Colonic mucosa (tissue), 4 donors: Measurements from ENCODE around the gene LRRTM4. TPM values are rescaled to one million over a fixed set of nuclear protein-coding genes. Genes with fewer than 3 reads are reported as not detected.
"Not testable (repeated sequence)": the region's sequence is repeated elsewhere in the genome, so short reads cannot be mapped to it uniquely, and the experiment has no call there.

ENCODE experiments used
- DNase-seq: peaks from one replicate; pipeline ENCODE4 v3.0.0-alpha.2; 2020
- H3K27ac ChIP-seq: fragments of 200-600 bp; one replicate; pipeline ENCODE4 v1.8.0; 2021
- H3K27me3 ChIP-seq: fragments of 200-600 bp; one replicate; pipeline ENCODE4 v1.8.0; 2021
- H3K36me3 ChIP-seq: fragments of 200-600 bp; one replicate; pipeline ENCODE4 v1.8.0; 2021
- H3K4me1 ChIP-seq: fragments of 200-600 bp; one replicate; pipeline ENCODE4 v1.8.0; 2021; ENCODE audit warnings: mild to moderate bottlenecking
- H3K4me3 ChIP-seq: fragments of 200-600 bp; one replicate; pipeline ENCODE4 v1.8.0; 2021
- H3K9ac ChIP-seq, 2 donors: one replicate each; pipeline ENCODE4 v1.7.0; 2013; ENCODE audit warnings: control low read depth in 2 of 2, low read depth in 2 of 2, low read length in 2 of 2
- H3K9me3 ChIP-seq: fragments of 200-600 bp; one replicate; pipeline ENCODE4 v1.8.0; 2021
- CTCF ChIP-seq: fragments of 200-600 bp; IDR thresholded peaks from one replicate; pipeline ENCODE4 v1.8.0; 2022; ENCODE audit warnings: antibody characterized with exemption, mild to moderate bottlenecking
- intact Hi-C: fragments of 100-400 bp; cut with DNase I; formaldehyde crosslinking; loops from one replicate; pipeline ENCODE4 v1.14.1; 2022
- total RNA-seq, 2 donors: library from RNA; stranded (reverse); fragmentation: NEBNext Ultra II Directional in 1 of 2; extraction: Animal tissue kit (Norgen Biotek cat#: 25700) in 1 of 2; gene quantifications; one replicate each; pipeline ENCODE4 v1.2.1, GENCODE V29; 2021
- donor health status: healthy.
- donor health status: DM: no; HTN: no; CAD: no.
- donor health status: DM: no; HTN: no; CAD: no.

The LRRTM4 gene
- total RNA-seq, 2 donors from 2014 or later = 0.32 TPM; not detected in 1

- Histone ChIP-seq H3K27me3 (no peaks in the 10 kb centered on the region), H3K9ac (no peak overlapping the region), H3K9me3 (no peaks in the 10 kb centered on the region), H3K4me1 (no peaks in the 10 kb centered on the region), H3K27ac (no peak overlapping the region), H3K36me3 (no peaks in the 10 kb centered on the region), H3K4me3 (no peak overlapping the region)
- no peak for DNase-seq
- no peak for TF ChIP-seq CTCF
- intact Hi-C loops = no loop called here
These were observed 380.0 kb downstream of the LRRTM4 start for GRCh38 chr2:77142141-77142540.

- H3K27me3 ChIP-seq, H3K4me1 ChIP-seq, H3K36me3 ChIP-seq, H3K9ac ChIP-seq, H3K9me3 ChIP-seq, H3K27ac ChIP-seq, intact Hi-C loops, DNase-seq, H3K4me3 ChIP-seq: not testable (repeated sequence)
These were observed 393.7 kb downstream of the LRRTM4 start for GRCh38 chr2:77128479-77128878.

- no peak for TF ChIP-seq CTCF
- Histone ChIP-seq H3K27ac (no peak overlapping the region), H3K4me1 (no peaks in the 10 kb centered on the region), H3K36me3 (no peaks in the 10 kb centered on the region), H3K27me3 (no peaks in the 10 kb centered on the region), H3K4me3 (no peak overlapping the region), H3K9me3 (no peaks in the 10 kb centered on the region), H3K9ac (no peak overlapping the region)
- intact Hi-C loops = no loop called here
- no peak for DNase-seq
These were observed 394.8 kb downstream of the LRRTM4 start for GRCh38 chr2:77127345-77127744.

GRCh38 chr2:77121518-77121917 lies 400.7 kb downstream of the LRRTM4 start:
- DNase-seq = no peak
- intact Hi-C loops = no loop called here
- Histone ChIP-seq H3K36me3 (no peaks in the 10 kb centered on the region), H3K27me3 (no peaks in the 10 kb centered on the region), H3K9me3 (no peaks in the 10 kb centered on the region), H3K9ac (no peak overlapping the region), H3K4me3 (no peak overlapping the region), H3K4me1 (no peaks in the 10 kb centered on the region), H3K27ac (no peak overlapping the region)
- no peak for TF ChIP-seq CTCF

- H3K9me3 ChIP-seq = no peaks in the 10 kb centered on the region
- no peak for TF ChIP-seq CTCF
- H3K4me3 ChIP-seq = no peak overlapping the region
- DNase-seq = no peak
- H3K4me1 ChIP-seq = no peaks in the 10 kb centered on the region
- intact Hi-C loops = no loop called here
- no peaks in the 10 kb centered on the region for H3K27me3 ChIP-seq
- no peak overlapping the region for H3K9ac ChIP-seq
- no peaks in the 10 kb centered on the region for H3K36me3 ChIP-seq
- no peak overlapping the region for H3K27ac ChIP-seq
These were observed 402.8 kb downstream of the LRRTM4 start for GRCh38 chr2:77119333-77119732.

GRCh38 chr2:77108915-77109314 lies 413.3 kb downstream of the LRRTM4 start:
- TF ChIP-seq CTCF = no peak

More at GRCh38 chr2:77108915-77109314, 413.3 kb downstream of the LRRTM4 start:
- Histone ChIP-seq H3K4me1 (no peaks in the 10 kb centered on the region), H3K36me3 (no peaks in the 10 kb centered on the region), H3K4me3 (no peak overlapping the region), H3K27ac (no peak overlapping the region), H3K9ac (no peak overlapping the region), H3K27me3 (no peaks in the 10 kb centered on the region), H3K9me3 (no peaks in the 10 kb centered on the region)
- DNase-seq = no peak
- intact Hi-C loops = no loop called here
